Right kidney (tissue), 1 donor: ENCODE results near the gene MYEOV.

Experiments
- DNase-seq: peaks from one replicate; pipeline ENCODE4 v3.0.0-alpha.2; 2016

Gene MYEOV

DNA sequence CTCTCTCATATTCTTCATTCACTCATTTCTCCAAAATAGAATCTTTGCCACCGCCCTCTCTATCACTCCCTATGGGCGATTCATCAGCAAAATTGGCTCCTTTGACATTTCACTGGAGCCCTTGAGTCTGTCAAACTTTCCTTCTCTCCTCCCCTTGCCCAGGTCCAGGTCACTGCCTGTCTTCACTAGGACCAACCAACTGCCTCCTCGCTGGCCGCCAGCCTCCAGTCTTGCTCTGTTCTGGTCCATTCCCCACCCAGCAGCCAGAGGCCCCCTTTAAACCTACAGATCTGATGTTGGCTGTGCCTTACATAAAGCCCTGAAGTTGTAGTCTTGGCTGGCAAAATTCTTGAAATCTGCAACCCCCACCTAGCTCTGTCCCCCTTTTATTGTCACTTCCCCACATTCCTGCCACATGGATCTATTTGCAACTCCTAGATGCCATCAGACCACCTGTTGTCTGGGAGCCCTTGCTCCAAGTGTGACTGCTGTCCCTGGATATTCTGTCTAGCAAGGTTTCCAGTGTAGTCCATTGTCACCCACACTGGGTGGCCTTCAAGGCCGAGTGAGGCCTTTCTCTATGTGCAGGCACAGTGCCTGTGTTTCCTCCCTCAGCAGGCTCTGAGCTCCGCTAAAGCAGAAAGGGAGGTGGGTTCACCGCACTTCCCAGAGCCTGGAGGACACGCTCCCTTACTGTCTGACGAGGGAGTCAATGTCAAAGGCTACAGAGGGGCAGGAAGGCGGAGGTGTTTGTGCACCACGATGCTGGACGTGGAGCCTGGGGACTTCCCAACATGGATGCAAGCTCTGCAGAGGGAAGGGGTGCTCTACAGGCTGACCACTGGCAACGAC lies 25.5 kb downstream of the MYEOV start:
- no peak for DNase-seq

DNA sequence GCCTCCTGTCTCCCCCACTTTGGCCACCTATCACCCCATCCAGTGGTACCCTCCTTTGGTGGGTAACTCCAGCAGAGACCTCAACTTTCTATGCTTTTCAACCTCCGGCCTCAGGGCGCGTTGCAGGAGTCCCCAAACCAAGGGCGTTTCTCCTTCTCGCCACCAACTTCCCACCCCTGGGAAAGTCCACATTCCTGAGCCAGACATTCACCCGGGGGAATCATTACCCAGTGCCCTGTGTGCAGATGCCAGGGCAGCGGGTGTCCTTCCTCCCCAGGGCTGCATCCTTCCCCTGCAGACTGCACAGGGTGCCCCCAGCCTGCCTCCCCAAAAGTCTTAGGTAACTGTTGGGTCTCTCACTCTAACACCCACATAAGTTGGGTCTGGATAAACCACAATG lies 26.4 kb downstream of the MYEOV start:
- no peak for DNase-seq

GRCh38 chr11:69320756-69321741 lies 27.1 kb downstream of the MYEOV start:
- DNase-seq = no peak

GRCh38 chr11:69321877-69322361 lies 28.0 kb downstream of the MYEOV start:
- DNase-seq = no peak

- no peak for DNase-seq
Measured at GRCh38 chr11:69325446-69325845, 31.5 kb downstream of the MYEOV start.

DNA sequence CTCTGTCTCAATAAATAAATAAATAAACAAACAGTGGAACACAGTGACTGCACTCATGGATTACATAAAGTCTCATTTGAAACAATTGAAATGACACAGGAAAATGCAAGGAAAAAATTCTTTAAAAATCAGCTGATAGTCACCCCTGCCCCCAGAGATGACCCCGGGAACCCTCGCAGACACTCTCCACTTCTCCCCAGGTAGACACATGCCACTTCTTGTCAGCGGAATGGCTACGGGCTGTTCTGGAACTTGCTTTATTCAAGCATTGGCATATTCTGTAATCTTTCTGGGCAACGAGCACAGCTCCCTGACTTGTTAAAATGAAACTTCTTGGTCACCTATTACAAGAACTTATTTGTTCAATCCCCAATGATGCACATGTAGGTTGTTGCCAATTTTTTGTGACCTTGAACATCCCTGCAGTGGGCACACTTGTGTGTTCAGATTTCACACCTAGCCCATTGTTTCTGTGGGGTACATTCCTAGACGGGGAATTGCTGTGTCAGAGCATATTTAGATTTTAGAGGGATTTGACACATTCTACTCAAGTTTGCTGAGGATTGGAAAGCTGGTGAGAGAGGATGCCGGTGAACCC lies 32.8 kb downstream of the MYEOV start:
- no peak for DNase-seq

- DNase-seq = no peak
Measured at GRCh38 chr11:69327741-69328191, 33.8 kb downstream of the MYEOV start.

DNA sequence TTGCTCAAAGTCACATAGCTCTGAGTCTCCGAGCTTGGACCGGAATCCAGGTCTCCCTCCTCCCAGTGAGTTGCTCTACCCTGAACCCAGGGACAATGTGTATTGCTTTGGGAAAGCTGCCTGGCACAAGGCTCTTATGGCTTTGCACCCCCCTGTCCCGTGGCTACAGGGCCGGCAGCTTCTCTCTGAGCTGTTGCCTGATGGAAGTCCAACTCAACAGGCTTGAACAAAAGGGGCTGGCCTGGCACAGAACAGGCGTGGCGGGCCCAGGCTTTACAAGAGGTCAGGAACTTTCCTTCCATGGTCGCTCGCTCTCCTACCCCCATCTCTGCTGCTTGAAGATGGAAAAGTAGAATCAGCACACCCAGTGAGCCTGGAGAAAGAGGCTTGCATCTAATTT lies 34.3 kb downstream of the MYEOV start:
- DNase-seq = no peak

GRCh38 chr11:69329581-69329980 lies 35.6 kb downstream of the MYEOV start:
- no peak for DNase-seq

- DNase-seq = no peak
Measured at GRCh38 chr11:69330330-69330729, 36.4 kb downstream of the MYEOV start.

GRCh38 chr11:69333149-69333710 lies 39.3 kb downstream of the MYEOV start:
- no peak for DNase-seq

- DNase-seq = no peak
Measured at GRCh38 chr11:69333879-69334278, 39.9 kb downstream of the MYEOV start.

DNA sequence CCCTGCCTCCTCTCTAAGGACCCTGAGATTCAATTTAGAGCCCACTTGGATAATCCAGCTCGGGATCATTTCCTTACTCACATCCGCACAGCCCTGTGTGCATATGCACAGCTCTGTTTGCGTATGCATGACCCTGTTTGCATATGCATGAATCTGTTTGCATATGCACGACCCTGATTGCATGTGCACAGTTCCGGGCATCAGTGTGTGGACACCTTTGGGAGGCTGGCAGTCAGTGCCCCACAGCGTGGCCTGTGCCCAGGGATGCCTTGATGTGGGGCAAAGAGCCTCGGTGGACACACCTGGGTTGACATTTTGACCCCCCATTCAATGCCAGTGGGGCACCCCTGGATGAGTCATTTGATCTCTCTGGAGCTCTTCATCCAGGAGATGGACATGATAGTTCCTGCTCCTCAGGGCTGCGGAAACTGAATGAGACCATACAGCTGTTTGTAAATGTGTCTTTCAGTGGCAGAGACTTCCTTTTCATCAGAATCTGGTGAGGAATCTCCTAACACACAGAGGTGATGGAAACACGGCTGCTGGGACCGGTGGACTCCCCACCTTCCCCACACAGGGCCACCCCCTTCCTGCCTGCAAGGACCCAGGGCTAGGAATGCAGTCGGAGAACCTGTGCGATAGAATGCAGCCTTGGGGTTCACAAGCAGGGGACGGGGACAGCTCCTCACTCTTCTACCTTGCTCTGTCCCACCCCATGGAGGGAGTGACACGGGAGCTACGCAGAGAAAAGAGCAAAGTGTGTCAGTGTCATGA lies 41.2 kb downstream of the MYEOV start:
- DNase-seq = no peak

DNA sequence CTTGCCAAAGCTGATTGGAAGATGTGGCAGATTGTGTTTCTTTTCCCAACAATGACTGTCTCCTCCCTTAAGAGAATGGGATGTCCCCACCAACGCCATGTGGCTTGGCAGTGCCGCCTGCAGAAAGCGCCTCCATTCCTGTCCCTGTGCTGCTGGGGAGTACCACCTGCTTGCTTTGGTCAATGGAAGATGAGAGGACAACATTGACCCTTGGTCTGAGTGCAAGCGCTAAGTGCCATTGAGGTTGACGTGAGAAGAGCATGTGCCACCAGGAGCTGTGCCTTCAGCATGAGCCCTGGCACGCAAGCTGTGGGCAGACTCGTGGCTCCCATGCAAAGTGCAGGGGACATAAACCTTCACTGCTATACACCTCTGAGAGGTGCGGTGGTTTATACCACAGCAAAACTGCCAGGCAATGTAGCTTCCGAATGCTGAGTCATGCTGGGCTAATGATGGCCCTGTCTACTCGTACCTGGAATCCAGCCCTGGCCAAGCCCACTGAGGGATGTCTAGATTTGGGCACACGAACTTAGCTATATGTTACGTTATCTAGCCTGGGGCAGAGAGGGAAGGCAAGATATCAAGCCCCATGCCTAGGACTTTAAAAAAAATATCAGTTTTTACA lies 41.9 kb downstream of the MYEOV start:
- DNase-seq = no peak

- DNase-seq = no peak
Measured at GRCh38 chr11:69337211-69337721, 43.3 kb downstream of the MYEOV start.

GRCh38 chr11:69339041-69339733 lies 45.2 kb downstream of the MYEOV start:
- DNase-seq = no peak

DNA sequence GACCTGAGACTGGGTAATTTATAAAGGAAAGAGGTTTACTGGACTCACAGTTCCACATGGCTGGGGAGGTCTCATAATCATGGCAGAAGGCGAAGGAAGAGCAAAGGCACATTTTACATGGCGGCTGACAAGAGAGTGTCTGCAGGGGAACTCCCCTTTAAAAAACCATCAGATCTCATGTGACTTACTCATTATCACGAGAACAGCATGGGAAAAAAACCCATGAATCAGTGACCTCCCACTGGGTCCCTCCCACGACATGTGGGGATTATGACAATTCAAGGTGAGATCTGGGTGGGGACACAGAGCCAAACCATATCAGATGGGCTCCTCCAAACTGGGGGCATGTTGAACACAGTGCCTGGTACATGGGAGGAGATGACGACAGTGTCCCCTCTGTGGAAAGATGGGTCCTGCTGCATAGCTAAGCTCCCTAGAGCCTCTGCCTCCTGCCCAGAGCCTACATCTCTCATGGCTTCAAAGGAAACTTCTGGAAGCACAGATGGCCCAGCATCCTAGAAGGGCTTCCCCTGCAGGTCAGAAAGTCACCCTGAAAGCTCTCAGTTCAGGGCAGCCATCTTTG lies 46.1 kb downstream of the MYEOV start:
- no peak for DNase-seq

DNA sequence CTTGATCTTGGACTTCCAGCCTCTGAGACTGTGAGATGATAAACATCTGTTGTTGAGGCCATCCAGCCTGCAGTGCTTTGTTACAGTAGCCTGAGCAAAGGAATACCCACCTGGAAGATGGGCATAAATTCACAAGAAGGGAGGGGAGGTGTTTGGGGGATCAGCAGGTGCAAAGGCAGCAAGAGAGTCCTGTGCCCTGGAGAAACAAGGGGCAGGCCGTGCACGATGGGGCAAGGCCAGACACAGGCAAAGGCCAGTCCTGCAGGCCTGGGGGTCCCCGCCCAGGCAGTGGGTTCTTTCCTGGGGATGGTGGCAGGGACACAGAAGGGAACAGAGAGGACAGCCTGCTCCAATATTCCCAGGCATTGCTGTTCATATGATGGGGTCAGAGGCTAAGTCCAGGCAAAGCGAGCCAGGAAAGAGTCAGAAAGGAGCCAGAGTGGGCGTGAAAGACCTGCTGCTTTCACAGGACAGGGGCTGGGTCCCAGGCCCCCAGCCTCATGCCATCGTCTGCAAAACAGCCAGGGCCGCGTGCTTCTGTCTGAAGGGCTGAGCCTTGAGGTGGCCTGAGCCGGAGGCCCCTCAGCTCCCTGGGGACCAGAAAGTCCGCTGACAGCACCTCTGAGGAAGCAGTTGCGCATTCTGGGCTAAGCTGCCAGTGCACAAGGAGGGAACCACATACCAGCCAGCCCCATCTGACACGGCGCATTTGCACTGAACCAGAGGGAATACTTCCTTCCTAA lies 48.8 kb downstream of the MYEOV start:
- no peak for DNase-seq
